Testis (tissue), 3 donors: ENCODE measurements around the gene C1orf56. TPM values are rescaled to one million over a fixed set of nuclear protein-coding genes. Genes with fewer than 3 reads are reported as not detected.
A peak's percentile ranks its signal among the peaks of the same experiment; 100 is the strongest.

Source experiments
- DNase-seq: peaks from one replicate; pipeline ENCODE4 v3.0.0-alpha.2; 2019
- H3K27ac ChIP-seq, 2 donors: fragments of 200-600 bp; sonication (generic); one replicate each; pipeline ENCODE4 v1.5.1; 2019
- H3K27me3 ChIP-seq: fragments of 200-600 bp; sonication (generic); one replicate; pipeline ENCODE4 v1.5.1; 2019
- H3K36me3 ChIP-seq: fragments of 200-600 bp; sonication (generic); one replicate; pipeline ENCODE4 v1.5.1; 2017; ENCODE audit warnings: low read depth; ENCODE audit errors: missing control alignments
- H3K4me1 ChIP-seq: fragments of 200-600 bp; sonication (generic); one replicate; pipeline ENCODE4 v1.5.1; 2019
- H3K4me3 ChIP-seq, 2 donors: fragments of 200-600 bp; sonication (generic); one replicate each; pipeline ENCODE4 v1.5.1; 2017 to 2019
- H3K9me3 ChIP-seq: fragments of 200-600 bp; sonication (generic); one replicate; pipeline ENCODE4 v1.5.1; 2017
- CTCF ChIP-seq, 3 experiments: fragments of 450-650 bp in 2 of 3; fragments of 200-600 bp in 1 of 3; sonication (generic) in 1 of 3; IDR thresholded peaks; one replicate each; pipeline ENCODE4 v1.5.1; 2016 to 2019; ENCODE audit warnings: antibody characterized with exemption in 3 of 3, mild to moderate bottlenecking in 2 of 3, moderate library complexity in 1 of 3
- POLR2A ChIP-seq: fragments of 450-650 bp; IDR thresholded peaks from one replicate; pipeline ENCODE4 v1.6.1; 2017; ENCODE audit warnings: antibody characterized with exemption, mild to moderate bottlenecking, moderate library complexity
- WGBS, 2 donors: methylation state at CpG; one replicate each; pipeline ENCODE4 v1.1.5; 2018; 5-methylcytosine and 5-hydroxymethylcytosine counted together
- intact Hi-C: fragments of 100-400 bp; cut with DNase I; formaldehyde crosslinking; loops from one replicate; pipeline ENCODE4 v1.15.1; 2023; ENCODE audit warnings: low total_unique reads
- polyA plus RNA-seq: library from polyadenylated mRNA; stranded (reverse); fragments of 350-450 nt; fragmentation: Illumina TruSeq; extraction: RNeasy Lipid Tissue Mini Kit (QIAGEN cat#74804); gene quantifications from one replicate; pipeline ENCODE4 v1.2.3, GENCODE V29; 2014; ENCODE audit warnings: low read depth, low replicate concordance; ENCODE audit not compliant: insufficient read depth
- total RNA-seq, 2 donors: library from RNA; depleted of rRNA; stranded (reverse); fragments of >200 nt; gene quantifications; one replicate each; pipeline ENCODE4 v1.2.3, GENCODE V29; 2016

The C1orf56 gene
- total and polyA plus RNA-seq, 3 donors from 2014 or later: 57.3 to 145 (median 78.4) TPM

GRCh38 chr1:151005729-151006319 lies 41.7 kb upstream of the C1orf56 start:
- no peaks in the 10 kb centered on the region for H3K27me3 ChIP-seq
- H3K4me3 ChIP-seq: peak overlapping the region; percentile 61 to 64
- DNase-seq: no peak
- TF ChIP-seq POLR2A (no peak), CTCF (IDR thresholded peaks at IDR 0.05) (no peak)
- H3K27ac ChIP-seq: peak overlapping the region; percentile 93 to 95
- no peaks in the 10 kb centered on the region for H3K9me3 ChIP-seq
- WGBS, 2 donors: 18 to 29% methylated on average over 4 of the region's 4 CpGs
- intact Hi-C loops: no loop called here
- H3K36me3 ChIP-seq: no peaks in the 10 kb centered on the region
- peaks cover 40% of the 10 kb centered on the region for H3K4me1 ChIP-seq

GRCh38 chr1:151006327-151007052 lies 41.1 kb upstream of the C1orf56 start, which contains the start of gene MINDY1:
TSS of gene MINDY1 (minus strand) at chr1:151006902. CDS start at chr1:151002617, 4,285 bp downstream.
- WGBS, 2 donors: 11 to 28% methylated on average over 18 of the region's 18 CpGs
- intact Hi-C loops: no loop called here
- H3K27ac ChIP-seq: peak within 1 kb of the TSS; percentile 93 to 95
- peaks cover 40% of the 10 kb centered on the region for H3K4me1 ChIP-seq
- TF ChIP-seq CTCF (IDR thresholded peaks at IDR 0.05): peak in 2 of 3 experiments; percentile 18 to 28
- peak; percentile 11 for TF ChIP-seq POLR2A
- no peaks in the 10 kb centered on the region for H3K27me3 ChIP-seq
- peak; percentile 85 for DNase-seq
- peak within 1 kb of the TSS; percentile 81 to 89 for H3K4me3 ChIP-seq
- no peaks in the 10 kb centered on the region for H3K36me3 ChIP-seq
- no peaks in the 10 kb centered on the region for H3K9me3 ChIP-seq

- peak overlapping the region; percentile 81 to 89 for H3K4me3 ChIP-seq
- TF ChIP-seq CTCF (IDR thresholded peaks at IDR 0.05) (no peak), POLR2A (no peak)
- 5 to 6% methylated on average over 4 of the region's 4 CpGs for WGBS, 2 donors
- H3K27ac ChIP-seq: peak overlapping the region; percentile 93 to 95
- no peaks in the 10 kb centered on the region for H3K27me3 ChIP-seq
- H3K4me1 ChIP-seq: peaks cover 38% of the 10 kb centered on the region
- no peaks in the 10 kb centered on the region for H3K9me3 ChIP-seq
- peak; percentile 26 for DNase-seq
- intact Hi-C loops: no loop called here
- no peaks in the 10 kb centered on the region for H3K36me3 ChIP-seq
These were observed 39.7 kb upstream of the C1orf56 start for GRCh38 chr1:151007853-151008243.

- intact Hi-C loops: no loop called here
- Histone ChIP-seq H3K27ac (peak within 1 kb of the TSS; percentile 93 to 95), H3K36me3 (no peaks in the 10 kb centered on the region), H3K4me1 (peaks cover 38% of the 10 kb centered on the region), H3K4me3 (peak within 1 kb of the TSS; percentile 81 to 89), H3K27me3 (no peaks in the 10 kb centered on the region), H3K9me3 (no peaks in the 10 kb centered on the region)
- DNase-seq: peak; percentile 96
- TF ChIP-seq CTCF (IDR thresholded peaks at IDR 0.05) (peak in 2 of 3 experiments; percentile 41 to 61), POLR2A (peak; percentile 27)
- 0 to 1% methylated on average over 29 to 56 of the region's 69 CpGs for WGBS, 2 donors
These were observed 39.0 kb upstream of the C1orf56 start, which contains the start of gene PRUNE1 for GRCh38 chr1:151008244-151009205. TSS of gene PRUNE1 (plus strand) at chr1:151008449. CDS start at chr1:151008633, 184 bp downstream.
